Activated CD4-positive, alpha-beta T cell treated with anti-CD3 and anti-CD28 coated beads for 48 hours (primary cell): ENCODE measurements around the gene TTC21A.

Experiments
- DNase-seq: peaks from one replicate; pipeline ENCODE4 v3.0.0-alpha.2; 2020

The TTC21A gene

GRCh38 chr3:39118931-39119660 lies 11.6 kb downstream of the TTC21A start:
- DNase-seq: no peak

GRCh38 chr3:39121621-39122020 lies 14.1 kb downstream of the TTC21A start:
- no peak for DNase-seq

GRCh38 chr3:39122813-39123212 lies 15.3 kb downstream of the TTC21A start:
- DNase-seq: no peak

GRCh38 chr3:39124876-39125840 lies 17.7 kb downstream of the TTC21A start:
- no peak for DNase-seq

DNA sequence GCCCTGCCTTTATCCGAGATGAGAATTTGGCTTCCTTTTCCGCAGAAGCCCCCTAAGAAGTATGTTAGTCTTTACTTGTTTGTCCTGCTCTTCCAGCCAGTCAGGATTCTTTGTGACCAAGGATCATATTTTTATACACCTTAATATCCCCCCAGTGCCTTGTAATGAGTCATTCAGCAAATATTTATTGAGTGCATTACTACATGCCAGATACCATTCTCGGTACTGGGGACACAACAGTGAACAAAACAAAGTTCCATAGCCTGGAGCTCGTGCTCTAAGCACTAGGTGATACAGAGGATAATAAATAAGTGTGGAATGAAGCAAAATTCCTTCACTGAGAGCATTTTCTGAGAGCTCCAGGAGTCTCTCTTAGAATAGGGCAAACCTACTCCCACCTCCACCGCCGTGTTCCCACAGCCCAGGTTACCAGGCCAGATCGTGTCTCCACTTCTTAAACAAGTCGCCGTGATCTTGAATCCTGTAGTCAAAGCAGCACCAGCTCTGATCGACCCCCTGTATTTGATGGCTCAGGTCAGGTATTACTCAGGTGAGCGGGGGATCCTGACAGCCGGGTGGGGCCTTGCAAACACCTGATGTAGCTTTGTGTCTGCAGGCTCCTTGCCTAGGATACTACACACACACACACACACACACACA lies 18.5 kb downstream of the TTC21A start:
- DNase-seq: no peak

DNA sequence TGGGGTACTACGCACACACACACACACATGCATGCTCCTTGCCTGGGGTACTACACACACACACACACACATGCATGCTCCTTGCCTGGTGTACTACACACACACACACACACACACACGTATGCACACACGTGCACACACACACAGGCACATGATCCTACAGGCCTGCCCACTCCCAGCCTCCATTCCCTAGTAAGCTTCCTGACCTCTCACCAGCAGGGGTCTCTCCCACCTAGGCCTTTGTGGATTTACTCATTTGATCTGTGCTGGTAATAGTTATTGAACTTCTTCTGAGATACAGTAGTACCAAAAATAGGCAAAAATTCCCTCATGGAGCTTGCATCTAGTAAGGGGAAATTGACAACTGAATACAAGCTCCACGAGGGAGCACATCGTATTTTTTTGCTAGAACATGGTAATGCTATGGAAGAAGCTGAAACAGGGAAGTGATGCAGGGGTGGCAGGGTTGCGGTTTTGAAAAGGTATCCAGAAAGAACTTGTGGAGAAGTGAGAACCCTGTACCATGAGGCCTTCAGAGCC lies 19.1 kb downstream of the TTC21A start:
- DNase-seq: peak; percentile 50

GRCh38 chr3:39127269-39127907 lies 19.9 kb downstream of the TTC21A start:
- no peak for DNase-seq

GRCh38 chr3:39127908-39128304 lies 20.4 kb downstream of the TTC21A start:
- no peak for DNase-seq

GRCh38 chr3:39128951-39129350 lies 21.5 kb downstream of the TTC21A start:
- no peak for DNase-seq

GRCh38 chr3:39130026-39130425 lies 22.5 kb downstream of the TTC21A start:
- no peak for DNase-seq

DNA sequence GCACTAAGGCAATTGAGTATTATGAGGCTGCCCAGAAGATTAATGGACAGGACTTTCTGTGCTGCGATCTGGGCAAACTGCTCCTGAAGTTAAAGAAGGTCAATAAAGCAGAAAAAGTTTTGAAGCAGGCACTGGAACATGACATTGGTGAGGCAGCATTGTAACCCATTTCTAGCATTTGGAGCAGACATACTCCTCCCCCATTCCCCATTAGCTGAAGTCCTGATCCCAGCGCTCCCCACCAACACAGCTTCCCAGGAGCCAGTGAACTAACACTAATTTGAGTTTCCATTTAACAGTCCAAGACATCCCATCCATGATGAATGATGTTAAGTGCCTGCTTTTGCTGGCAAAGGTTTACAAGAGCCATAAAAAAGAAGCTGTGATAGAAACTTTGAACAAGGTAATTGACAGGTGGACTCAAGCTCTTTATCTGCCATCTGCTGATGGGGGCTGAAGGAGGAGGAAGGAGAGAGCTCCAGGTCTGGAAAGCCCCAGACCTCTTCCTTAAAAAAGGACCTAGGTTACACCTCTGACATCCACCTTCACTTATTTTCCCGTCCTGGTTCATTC lies 23.3 kb downstream of the TTC21A start:
- no peak for DNase-seq

GRCh38 chr3:39132096-39133092 lies 24.9 kb downstream of the TTC21A start:
- no peak for DNase-seq

GRCh38 chr3:39133093-39133490 lies 25.6 kb downstream of the TTC21A start:
- no peak for DNase-seq

- DNase-seq: no peak
These were observed 26.3 kb downstream of the TTC21A start for GRCh38 chr3:39133822-39134221.

GRCh38 chr3:39134305-39134704 lies 26.8 kb downstream of the TTC21A start:
- no peak for DNase-seq

- no peak for DNase-seq
These were observed 27.8 kb downstream of the TTC21A start for GRCh38 chr3:39135170-39135805.

GRCh38 chr3:39136533-39137434 lies 29.3 kb downstream of the TTC21A start:
- DNase-seq: no peak

- DNase-seq: no peak
These were observed 30.0 kb downstream of the TTC21A start for GRCh38 chr3:39137435-39137936.
